ENCODE results near the gene CHMP1B.
"Not testable (repeated sequence)": the region's sequence is repeated elsewhere in the genome, so short reads cannot be mapped to it uniquely, and the experiment has no call there.

Gene CHMP1B

DNA sequence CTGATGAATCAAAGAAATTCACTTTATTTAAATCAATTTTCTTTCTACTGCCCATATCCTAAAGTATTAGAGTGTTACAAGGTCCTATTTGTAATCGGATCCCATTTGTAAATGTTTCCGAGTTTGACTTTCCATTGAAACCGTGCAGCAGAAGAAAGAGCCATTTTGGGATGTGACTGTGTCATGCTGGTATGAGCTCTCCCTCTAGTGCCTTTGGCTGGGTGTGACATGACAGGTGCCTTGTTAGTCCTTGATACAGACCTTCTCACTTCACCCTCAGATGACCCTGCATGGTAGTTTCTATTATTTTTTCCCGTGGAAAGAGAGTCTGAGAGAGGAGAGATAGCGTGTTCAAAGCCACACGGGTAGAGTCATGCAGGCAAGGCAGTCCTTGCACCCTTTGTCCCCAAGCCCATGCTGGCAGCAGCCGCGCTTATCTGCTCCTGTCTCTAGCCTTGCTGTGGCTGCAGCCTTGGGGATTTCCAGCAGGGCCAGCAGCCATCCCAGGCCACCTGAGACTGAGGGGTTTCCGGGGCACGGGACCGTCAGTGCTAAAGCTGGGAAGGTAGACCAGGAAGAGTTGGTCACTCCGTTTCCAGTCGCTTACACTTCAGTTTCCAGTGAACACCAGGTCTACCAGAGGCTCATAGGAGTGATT is 21.4 kb downstream of the CHMP1B start:
- no peak for DNase-seq

DNA sequence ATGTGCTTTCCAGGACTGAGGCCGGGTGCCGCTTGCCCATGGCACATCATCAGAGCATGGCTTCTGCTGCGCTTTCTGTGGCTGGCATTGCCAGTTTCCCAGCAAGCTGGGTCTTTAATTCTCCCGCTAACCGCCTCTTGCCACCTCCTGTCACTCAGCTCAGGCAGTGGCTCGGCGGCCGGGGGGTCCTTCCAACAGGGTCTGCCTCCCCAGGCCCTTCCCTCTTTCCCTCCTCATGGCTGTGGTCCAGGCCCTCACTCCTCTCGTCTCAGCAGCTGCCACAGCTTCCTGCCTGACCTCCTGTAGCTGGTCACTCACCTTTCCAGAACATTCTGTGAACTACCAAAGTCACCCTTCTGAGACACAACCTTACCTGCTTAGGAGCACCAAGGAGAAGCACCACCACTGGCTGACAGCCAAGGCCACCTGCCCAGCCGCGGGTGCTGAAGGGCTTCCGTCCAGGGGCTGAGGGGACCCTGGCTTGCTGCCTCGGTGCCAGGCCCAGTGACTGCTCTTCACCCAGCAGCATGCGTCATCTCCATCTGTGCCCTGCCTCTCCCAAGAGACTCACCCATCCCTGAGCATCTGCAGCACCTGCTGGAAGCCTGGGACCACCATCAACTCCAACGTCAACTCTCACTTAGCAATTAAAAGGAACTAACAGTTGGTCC is 22.6 kb downstream of the CHMP1B start:
- DNase-seq: no peak

- no peak for DNase-seq
Observed at GRCh38 chr18:11874676-11875075, 23.5 kb downstream of the CHMP1B start.

DNA sequence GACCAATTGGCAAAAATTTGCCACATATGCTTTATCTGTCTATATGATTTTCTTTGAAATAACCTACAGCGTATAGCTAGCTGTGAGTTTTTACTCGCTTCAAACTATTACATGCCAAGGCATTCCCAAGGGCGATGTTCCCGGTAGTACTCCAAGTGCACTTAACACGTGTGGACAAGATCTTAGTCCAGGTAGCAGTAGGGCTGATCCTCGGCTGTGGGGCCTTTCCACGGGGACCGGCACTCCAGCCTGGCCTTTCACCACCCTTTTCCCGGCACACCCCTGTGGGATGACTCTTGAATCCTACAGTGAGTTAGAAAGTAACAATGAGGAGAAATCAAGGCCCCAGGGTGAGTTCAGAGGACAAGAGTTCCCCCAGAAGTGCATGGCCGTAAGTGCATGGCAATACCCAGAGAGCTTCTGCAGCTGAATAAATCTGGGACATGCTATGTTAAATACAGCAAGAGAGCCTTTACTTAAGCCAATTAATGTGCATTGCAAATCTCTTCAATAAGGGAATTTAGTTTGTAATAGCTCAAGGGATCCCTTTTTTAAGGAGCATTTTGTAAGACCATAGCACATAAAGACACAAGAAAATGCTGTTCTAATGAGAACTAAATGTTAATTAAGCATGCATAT is 26.4 kb downstream of the CHMP1B start:
- no peak for DNase-seq

GRCh38 chr18:11880586-11881304 is 29.5 kb downstream of the CHMP1B start:
- no peak for DNase-seq

- DNase-seq: no peak
Observed at GRCh38 chr18:11882636-11883035, 31.4 kb downstream of the CHMP1B start.

DNA sequence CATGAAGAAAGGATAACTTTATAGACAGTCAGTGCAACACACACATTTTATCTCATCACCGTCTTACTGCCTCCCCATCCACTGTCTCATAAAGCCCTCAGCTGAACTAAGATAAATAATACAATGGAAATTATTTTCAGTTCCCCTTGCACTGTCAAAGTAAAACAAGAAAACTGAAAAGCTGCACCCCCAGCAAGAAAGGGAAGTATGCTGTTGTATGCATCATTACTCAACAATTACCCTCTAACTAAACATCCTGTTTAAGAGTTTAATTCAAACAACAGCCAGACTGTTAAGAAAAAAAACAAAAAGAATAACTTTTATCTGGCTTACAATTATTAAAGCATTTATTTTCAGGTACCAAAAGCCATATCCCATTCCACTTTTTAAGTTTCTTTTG is 31.9 kb downstream of the CHMP1B start:
- DNase-seq: no peak

DNA sequence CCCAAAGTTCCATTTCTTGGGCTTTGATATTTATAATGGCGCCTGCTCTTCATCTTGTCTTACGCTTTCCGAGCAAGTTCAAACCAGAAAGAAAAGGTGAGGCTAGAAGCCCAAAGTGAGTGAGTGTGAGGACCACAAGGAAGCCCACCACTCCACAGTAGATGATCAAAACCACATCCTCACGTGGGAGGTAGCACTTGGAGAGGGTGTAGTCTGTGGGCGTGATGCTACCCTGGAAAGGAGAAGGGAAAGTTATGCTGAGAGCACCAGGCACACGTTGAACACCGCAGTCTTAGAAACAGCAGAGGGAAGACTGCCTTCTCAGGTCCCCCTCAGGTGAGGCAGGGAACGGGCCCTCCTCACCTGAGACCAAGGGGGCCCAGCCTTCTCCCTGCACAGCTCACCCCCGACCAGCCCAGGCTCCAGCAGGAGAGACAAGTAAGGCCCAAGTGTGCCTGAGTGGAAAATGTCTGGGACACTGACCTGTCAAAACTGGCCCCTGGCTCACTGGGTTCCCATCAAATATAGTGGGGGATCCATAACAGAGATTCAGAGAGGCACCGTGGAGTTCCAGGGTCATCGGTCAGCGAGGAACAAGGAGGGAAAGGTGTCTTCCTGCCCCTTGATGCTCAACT is 33.3 kb downstream of the CHMP1B start:
- no peak for DNase-seq

- no peak for DNase-seq
Observed at GRCh38 chr18:11885278-11885947, 34.2 kb downstream of the CHMP1B start.

DNA sequence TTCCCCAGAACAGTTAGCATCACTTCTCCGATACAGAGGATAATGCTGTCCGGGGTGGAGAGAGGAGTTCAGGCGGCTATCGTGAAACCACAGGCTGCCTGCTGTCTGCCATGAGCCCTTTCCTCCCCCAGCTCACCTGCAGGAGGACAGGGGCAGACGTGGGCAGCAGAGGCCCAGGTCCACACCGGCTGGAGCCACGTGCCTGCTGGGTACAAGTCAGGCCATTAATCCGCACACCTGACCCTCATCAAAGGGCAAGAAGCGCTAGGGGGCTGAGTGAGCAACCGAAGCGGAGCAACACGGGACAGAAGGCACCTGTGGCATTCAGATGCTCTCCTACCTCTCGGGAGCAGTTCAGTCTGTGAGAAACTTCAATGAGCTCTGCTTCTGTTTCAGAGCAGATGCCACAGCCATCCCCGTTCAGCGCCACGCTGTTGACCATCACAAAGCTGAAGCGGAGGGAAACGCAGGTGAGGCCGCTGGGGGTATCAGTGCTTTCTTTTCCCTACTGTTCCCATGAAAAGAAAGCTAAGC is 35.4 kb downstream of the CHMP1B start:
- no peak for DNase-seq

DNA sequence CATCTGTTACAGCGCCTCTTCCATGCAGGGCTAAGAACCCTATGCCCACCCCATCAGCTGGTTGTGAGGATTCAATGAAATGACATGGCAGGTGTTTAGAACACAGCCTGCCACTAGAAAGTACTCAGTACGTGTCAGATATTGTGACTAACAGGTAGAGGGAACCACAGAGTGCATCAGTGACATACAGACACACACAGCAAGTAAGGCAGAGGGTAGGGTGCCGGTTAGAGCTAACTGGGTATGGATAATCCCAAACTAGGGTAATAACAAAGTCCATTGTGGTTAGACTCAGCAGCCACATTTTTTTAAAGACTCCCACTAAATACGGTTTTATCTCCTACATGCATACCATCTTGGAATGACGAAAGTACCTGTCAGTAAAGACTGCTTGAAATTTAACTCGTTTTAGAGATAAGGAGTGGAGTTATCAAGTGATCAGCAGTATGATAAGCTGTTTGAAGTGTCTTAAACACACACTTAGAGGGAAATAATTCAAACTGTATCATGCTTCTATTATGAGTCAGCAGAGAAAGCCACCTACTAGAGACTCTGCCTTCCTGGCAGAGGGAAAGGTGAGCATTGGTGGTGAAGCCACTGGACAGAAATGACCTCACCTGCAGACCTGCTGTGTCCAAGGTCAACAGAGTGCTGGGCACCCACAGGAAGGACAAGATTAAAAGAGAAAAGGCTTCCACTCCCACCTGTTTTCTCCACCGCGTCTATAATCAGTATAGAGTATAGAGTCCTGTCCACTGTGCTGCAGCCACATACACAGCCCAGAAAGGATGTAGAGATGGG is 36.3 kb downstream of the CHMP1B start:
- no peak for DNase-seq

- no peak for DNase-seq
Observed at GRCh38 chr18:11888726-11889125, 37.5 kb downstream of the CHMP1B start.

DNA sequence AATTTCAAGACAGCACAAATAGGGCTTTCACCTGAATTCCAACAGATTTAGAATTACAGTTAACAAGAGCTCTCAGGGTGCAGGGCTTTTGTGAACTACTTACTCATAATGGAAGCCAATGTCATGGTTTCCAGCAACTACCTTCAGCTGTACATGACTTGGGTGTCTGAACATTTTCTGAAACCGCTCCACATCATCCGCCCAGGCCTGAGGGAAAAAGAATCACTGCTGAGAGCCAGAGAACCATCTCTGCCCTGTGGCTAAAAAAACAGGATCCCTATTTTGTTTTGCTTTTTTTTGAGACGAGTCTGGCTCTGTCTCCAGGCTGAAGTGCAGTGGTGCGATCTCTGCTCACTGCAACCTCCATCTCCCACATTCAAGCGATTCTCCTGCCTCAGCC is 38.1 kb downstream of the CHMP1B start:
- no peak for DNase-seq

DNA sequence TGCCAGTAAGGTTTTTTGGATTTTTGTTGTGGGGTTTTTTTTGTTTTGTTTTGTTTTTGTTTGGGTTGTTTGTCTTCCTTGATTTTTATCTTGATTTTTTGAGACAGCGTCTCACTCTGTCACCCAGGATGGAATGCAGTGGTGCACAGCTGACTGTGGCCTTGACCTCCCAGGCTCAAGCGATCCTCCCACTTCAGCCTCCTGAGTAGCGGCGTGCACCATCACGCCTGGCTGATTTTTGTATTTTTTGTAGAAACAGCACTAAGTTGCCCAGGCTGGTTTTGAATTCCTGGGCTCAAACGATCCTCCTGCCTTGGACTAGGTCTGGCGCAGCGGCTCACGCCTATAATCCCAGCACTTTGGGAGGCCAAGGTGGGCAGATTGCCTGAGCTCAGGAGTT is 40.5 kb downstream of the CHMP1B start:
- no peak for DNase-seq

- DNase-seq: not testable (repeated sequence)
Observed at GRCh38 chr18:11892438-11892837, 41.2 kb downstream of the CHMP1B start.

- DNase-seq: no peak
Observed at GRCh38 chr18:11897781-11898180, 46.6 kb downstream of the CHMP1B start.

DNA sequence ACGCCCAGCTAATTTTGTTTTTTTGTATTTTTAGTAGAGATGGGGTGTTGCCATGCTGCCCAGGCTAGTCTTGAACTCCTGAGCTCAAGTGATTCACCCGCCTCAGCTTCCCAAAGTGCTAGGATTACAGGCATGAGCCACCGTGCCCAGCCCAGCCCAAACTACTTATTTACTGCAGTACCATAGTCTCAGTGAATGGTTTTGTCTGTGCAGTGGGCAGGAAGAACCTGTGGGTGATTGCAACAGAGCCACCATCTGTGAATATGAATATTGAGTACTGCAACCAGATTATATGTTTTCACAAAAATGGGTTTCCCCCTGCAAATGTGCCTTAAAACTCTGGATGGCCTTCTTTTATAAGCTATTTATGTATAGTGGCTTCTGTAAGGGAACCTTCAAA is 47.9 kb downstream of the CHMP1B start:
- DNase-seq: no peak

DNA sequence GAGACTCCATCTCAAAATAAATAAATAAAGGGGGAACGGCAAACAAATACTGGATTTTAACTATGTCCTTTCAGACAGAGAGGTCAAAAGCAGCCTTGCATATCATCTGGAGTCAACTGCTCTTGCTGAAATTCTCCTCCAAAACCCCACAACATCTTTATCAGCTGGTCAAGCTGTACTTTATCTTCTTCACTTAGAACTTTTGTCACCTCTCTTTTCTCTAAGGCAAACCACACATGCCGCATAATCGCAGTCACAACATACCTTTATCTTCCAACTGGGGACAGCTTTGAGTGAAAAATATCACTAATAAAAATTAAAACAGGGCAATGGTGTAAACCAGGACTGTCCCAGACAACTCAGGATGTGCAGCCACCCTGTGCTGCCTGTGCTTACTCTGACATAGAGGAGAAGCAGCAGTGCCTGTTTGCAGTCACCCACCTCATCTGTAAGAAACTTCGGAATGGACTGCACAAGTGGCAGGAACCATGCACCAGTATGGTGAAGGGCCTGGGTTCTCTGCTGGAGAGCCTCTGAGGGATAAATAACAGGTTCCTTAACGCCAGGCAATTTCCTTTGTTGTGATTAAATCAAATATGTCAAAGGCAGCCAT is 50.7 kb downstream of the CHMP1B start:
- DNase-seq: no peak

- DNase-seq: no peak
Observed at GRCh38 chr18:11902522-11903292, 51.5 kb downstream of the CHMP1B start.
